Measurements from ENCODE around the gene NAPEPLD.
"Not testable (repeated sequence)": the region's sequence is repeated elsewhere in the genome, so short reads cannot be mapped to it uniquely, and the experiment has no call there.

The NAPEPLD gene

DNA sequence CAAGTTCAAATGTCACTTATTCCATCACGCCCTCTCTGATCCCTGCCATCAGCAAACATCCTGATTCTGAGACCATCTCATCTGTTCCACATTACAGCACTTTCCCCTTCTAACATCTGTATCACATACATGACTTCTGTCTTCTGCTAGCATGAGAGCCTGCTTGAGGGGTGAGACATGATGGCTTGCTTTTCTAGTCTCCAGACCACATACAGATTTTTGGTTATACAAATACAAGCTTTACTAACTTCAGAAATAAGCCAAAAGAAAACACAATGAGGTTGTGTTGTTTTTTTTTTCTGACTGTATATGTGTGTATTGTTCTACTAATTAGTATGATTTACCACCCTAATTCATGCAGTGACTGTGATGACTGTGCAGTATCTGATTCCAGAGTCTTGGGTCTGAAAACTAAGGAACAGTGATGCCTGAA lies 34.3 kb downstream of the NAPEPLD start:
- Histone ChIP-seq H3K9me3 (ENCODE audit: control insufficient read depth in 1 of 2, low read length in 2 of 2) (no peaks in the 10 kb centered on the region), H3K27ac (ENCODE audit: low read depth, low read length) (no peak overlapping the region), H3K4me3 (ENCODE audit: low read depth in 1 of 2, low read length in 2 of 2) (no peak overlapping the region), H3K9ac (ENCODE audit: low read depth in 1 of 2, low read length in 2 of 2) (no peak overlapping the region), H3K36me3 (ENCODE audit: control insufficient read depth in 1 of 2, insufficient read depth in 2 of 2, low read length in 2 of 2) (peaks cover 16 to 17% of the 10 kb centered on the region in 2 donors), H3K4me1 (ENCODE audit: control insufficient read depth in 1 of 2, insufficient read depth in 2 of 2, low read length in 2 of 2) (no peaks in the 10 kb centered on the region), H3K27me3 (ENCODE audit: control insufficient read depth in 1 of 2, insufficient read depth in 2 of 2, low read length in 2 of 2) (no peaks in the 10 kb centered on the region)

DNA sequence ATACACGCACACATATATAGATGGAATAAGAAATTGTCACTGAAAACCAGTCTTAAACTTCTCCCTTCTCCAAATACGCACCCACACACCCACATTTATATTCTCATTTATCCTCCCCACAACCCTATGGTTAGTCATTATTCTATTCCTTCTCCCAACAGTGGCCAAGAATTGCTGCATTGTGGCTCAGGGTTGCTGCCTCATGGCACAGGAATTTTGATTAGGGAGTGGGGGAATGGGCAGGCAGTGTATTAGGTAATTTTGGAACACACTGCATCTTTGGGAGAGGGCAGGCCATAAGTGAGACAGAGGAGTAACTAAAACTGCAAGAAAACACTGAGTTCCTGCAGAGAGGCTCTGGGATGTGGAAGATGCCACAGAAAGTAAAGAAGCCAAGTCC lies 35.7 kb downstream of the NAPEPLD start:
- Histone ChIP-seq H3K4me3 (ENCODE audit: low read depth in 1 of 2, low read length in 2 of 2) (no peak overlapping the region), H3K9me3 (ENCODE audit: control insufficient read depth in 1 of 2, low read length in 2 of 2) (no peaks in the 10 kb centered on the region), H3K27me3 (ENCODE audit: control insufficient read depth in 1 of 2, insufficient read depth in 2 of 2, low read length in 2 of 2) (no peaks in the 10 kb centered on the region), H3K9ac (ENCODE audit: low read depth in 1 of 2, low read length in 2 of 2) (no peak overlapping the region), H3K36me3 (ENCODE audit: control insufficient read depth in 1 of 2, insufficient read depth in 2 of 2, low read length in 2 of 2) (peaks cover 10 to 15% of the 10 kb centered on the region in 2 donors), H3K27ac (ENCODE audit: low read depth, low read length) (no peak overlapping the region), H3K4me1 (ENCODE audit: control insufficient read depth in 1 of 2, insufficient read depth in 2 of 2, low read length in 2 of 2) (no peaks in the 10 kb centered on the region)

DNA sequence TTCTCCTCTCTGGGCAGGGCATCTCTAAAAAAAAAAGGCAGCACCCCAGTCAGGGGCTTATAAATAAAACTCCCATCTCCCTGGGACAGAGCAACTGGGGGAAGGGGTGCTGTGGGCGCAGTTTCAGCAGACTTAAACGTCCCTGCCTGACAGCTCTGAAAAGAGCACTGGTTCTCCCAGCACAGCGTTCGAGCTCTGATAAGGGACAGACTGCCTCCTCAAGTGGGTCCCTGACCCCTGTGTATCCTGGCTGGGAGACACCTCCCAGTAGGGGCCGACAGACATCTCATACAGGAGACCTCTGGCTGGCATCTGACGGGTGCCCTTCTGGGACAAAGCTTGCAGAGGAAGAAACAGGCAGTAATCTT lies 42.2 kb downstream of the NAPEPLD start:
- H3K27ac ChIP-seq (ENCODE audit: low read depth, low read length); H3K4me3 ChIP-seq (ENCODE audit: low read depth in 1 of 2, low read length in 2 of 2); H3K27me3 ChIP-seq (ENCODE audit: control insufficient read depth in 1 of 2, insufficient read depth in 2 of 2, low read length in 2 of 2); H3K4me1 ChIP-seq (ENCODE audit: control insufficient read depth in 1 of 2, insufficient read depth in 2 of 2, low read length in 2 of 2); H3K9ac ChIP-seq (ENCODE audit: low read depth in 1 of 2, low read length in 2 of 2); H3K9me3 ChIP-seq (ENCODE audit: control insufficient read depth in 1 of 2, low read length in 2 of 2): not testable (repeated sequence)
- H3K36me3 ChIP-seq (ENCODE audit: control insufficient read depth in 1 of 2, insufficient read depth in 2 of 2, low read length in 2 of 2) = peaks cover 10 to 15% of the 10 kb centered on the region in 2 donors

DNA sequence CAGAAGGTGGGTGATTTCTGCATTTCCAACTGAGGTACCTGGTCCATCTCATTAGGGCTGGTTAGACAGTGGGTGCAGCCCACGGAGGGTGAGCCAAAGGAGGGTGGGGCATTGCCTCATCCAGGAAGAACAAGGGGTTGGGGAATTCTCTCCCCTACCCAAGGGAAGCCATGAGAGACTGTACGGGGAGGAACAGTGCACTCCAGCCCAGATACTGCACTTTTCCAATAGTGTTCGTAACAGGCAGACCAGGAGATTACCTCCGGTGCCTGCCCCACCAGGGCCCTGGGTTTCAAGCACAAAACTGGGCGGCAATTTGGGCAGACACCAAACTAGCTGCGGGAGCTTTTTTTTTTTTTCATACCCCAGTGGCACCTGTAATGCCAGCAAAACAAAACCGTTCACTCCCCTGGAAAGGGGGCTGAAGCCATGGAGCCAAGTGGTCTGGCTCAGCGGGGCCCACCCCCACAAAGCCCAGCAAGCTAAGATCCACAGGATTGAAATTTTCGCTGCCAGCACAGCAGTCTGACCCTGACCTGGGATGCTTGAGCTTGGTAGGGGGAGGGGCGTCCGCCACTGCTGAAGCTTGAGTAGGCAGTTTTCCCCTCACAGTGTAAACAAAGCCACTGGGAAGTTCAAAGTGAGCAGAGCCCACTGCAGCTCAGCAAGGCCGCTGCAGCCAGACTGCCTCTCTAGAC lies 42.7 kb downstream of the NAPEPLD start:
- H3K9me3 ChIP-seq (ENCODE audit: control insufficient read depth in 1 of 2, low read length in 2 of 2) = no peaks in the 10 kb centered on the region
- H3K4me1 ChIP-seq (ENCODE audit: control insufficient read depth in 1 of 2, insufficient read depth in 2 of 2, low read length in 2 of 2) = no peaks in the 10 kb centered on the region
- H3K4me3 ChIP-seq (ENCODE audit: low read depth in 1 of 2, low read length in 2 of 2) = no peak overlapping the region
- H3K27ac ChIP-seq (ENCODE audit: low read depth, low read length) = no peak overlapping the region
- H3K9ac ChIP-seq (ENCODE audit: low read depth in 1 of 2, low read length in 2 of 2) = no peak overlapping the region
- H3K27me3 ChIP-seq (ENCODE audit: control insufficient read depth in 1 of 2, insufficient read depth in 2 of 2, low read length in 2 of 2) = no peaks in the 10 kb centered on the region
- peaks cover 10 to 16% of the 10 kb centered on the region in 2 donors for H3K36me3 ChIP-seq (ENCODE audit: control insufficient read depth in 1 of 2, insufficient read depth in 2 of 2, low read length in 2 of 2)

DNA sequence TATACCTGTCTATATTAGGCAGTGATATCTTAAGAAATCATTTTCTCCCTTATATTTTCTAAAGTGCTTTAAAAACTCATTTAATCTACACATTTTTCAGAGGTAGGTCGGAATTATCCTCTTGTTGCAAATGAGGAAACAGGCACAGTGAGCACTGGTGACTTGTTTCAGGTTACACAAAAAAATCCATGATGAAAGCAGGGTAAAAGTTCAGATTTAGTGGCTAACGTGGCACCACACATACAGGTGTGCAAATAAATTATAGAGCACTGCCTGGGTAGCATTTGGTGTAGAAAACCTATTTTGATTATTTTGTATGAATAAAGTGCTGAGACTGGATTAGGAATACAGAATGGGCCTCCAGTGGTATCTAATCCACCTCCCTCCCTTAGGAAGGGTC lies 47.4 kb downstream of the NAPEPLD start:
- no peak overlapping the region for H3K4me3 ChIP-seq (ENCODE audit: low read depth in 1 of 2, low read length in 2 of 2)
- no peak overlapping the region for H3K27ac ChIP-seq (ENCODE audit: low read depth, low read length)
- H3K27me3 ChIP-seq (ENCODE audit: control insufficient read depth in 1 of 2, insufficient read depth in 2 of 2, low read length in 2 of 2) = no peaks in the 10 kb centered on the region
- H3K9me3 ChIP-seq (ENCODE audit: control insufficient read depth in 1 of 2, low read length in 2 of 2) = no peaks in the 10 kb centered on the region
- H3K4me1 ChIP-seq (ENCODE audit: control insufficient read depth in 1 of 2, insufficient read depth in 2 of 2, low read length in 2 of 2) = no peaks in the 10 kb centered on the region
- no peak overlapping the region for H3K9ac ChIP-seq (ENCODE audit: low read depth in 1 of 2, low read length in 2 of 2)
- H3K36me3 ChIP-seq (ENCODE audit: control insufficient read depth in 1 of 2, insufficient read depth in 2 of 2, low read length in 2 of 2) = peaks cover 24 to 33% of the 10 kb centered on the region in 2 donors

DNA sequence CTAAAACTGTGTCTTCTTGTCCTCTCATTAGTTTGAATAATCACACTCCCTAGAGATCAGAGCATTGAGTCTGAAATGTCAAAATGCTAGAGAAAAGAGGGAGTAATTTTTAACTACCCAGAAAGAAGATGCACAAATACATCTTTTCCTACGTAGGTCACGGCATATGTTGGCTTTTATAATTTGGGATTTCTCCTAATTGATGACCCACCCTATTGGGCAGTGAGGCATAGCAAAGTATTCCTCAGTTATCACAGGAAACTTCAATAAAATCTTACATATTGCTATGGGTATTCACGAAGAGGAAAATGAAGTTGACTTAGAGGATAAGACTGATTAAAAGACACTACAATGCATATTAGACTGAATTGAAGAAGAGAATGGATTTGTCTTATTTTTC lies 48.6 kb downstream of the NAPEPLD start:
- Histone ChIP-seq H3K27ac (ENCODE audit: low read depth, low read length) (no peak overlapping the region), H3K4me3 (ENCODE audit: low read depth in 1 of 2, low read length in 2 of 2) (no peak overlapping the region), H3K27me3 (ENCODE audit: control insufficient read depth in 1 of 2, insufficient read depth in 2 of 2, low read length in 2 of 2) (no peaks in the 10 kb centered on the region), H3K4me1 (ENCODE audit: control insufficient read depth in 1 of 2, insufficient read depth in 2 of 2, low read length in 2 of 2) (no peaks in the 10 kb centered on the region), H3K9me3 (ENCODE audit: control insufficient read depth in 1 of 2, low read length in 2 of 2) (no peaks in the 10 kb centered on the region), H3K9ac (ENCODE audit: low read depth in 1 of 2, low read length in 2 of 2) (no peak overlapping the region), H3K36me3 (ENCODE audit: control insufficient read depth in 1 of 2, insufficient read depth in 2 of 2, low read length in 2 of 2) (peaks cover 24 to 32% of the 10 kb centered on the region in 2 donors)

DNA sequence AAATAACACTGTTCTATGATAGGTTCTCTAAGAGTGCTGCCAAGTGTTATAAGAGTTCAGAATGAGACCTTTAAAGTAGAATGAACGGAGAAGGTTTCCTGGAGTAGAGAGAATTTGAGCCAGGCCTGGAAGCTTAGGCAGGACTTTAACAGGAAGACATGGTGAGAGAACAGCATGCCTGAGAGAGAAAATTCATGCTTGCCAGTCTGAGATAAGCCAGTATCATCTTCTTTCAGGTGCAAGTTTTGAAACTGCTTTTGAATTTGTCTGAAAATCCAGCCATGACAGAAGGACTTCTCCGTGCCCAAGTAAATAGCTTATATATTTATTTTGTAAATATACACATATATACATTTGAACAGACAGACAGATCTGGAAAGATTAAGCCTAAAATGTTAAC lies 51.9 kb downstream of the NAPEPLD start:
- H3K27ac ChIP-seq (ENCODE audit: low read depth, low read length) = no peak overlapping the region
- H3K9ac ChIP-seq (ENCODE audit: low read depth in 1 of 2, low read length in 2 of 2) = no peak overlapping the region
- no peak overlapping the region for H3K4me3 ChIP-seq (ENCODE audit: low read depth in 1 of 2, low read length in 2 of 2)
- no peaks in the 10 kb centered on the region for H3K9me3 ChIP-seq (ENCODE audit: control insufficient read depth in 1 of 2, low read length in 2 of 2)
- no peaks in the 10 kb centered on the region for H3K4me1 ChIP-seq (ENCODE audit: control insufficient read depth in 1 of 2, insufficient read depth in 2 of 2, low read length in 2 of 2)
- no peaks in the 10 kb centered on the region for H3K27me3 ChIP-seq (ENCODE audit: control insufficient read depth in 1 of 2, insufficient read depth in 2 of 2, low read length in 2 of 2)
- H3K36me3 ChIP-seq (ENCODE audit: control insufficient read depth in 1 of 2, insufficient read depth in 2 of 2, low read length in 2 of 2) = peaks cover 20 to 25% of the 10 kb centered on the region in 2 donors

DNA sequence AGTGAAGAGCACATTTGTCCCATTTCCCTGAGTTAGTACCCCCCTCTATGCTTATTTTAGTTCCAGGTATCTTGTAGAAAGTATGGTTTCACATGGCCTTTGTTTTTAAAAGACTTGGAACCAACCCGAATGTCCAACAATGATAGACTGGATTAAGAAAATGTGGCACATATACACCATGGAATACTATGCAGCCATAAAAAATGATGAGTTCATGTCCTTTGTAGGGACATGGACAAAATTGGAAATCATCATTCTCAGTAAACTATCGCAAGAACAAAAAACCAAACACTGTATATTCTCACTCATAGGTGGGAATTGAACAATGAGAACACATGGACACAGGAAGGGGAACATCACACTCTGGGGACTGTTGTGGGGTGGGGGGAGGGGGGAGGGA lies 53.3 kb downstream of the NAPEPLD start:
- not testable (repeated sequence) for H3K9ac ChIP-seq (ENCODE audit: low read depth in 1 of 2, low read length in 2 of 2); H3K27ac ChIP-seq (ENCODE audit: low read depth, low read length); H3K27me3 ChIP-seq (ENCODE audit: control insufficient read depth in 1 of 2, insufficient read depth in 2 of 2, low read length in 2 of 2); H3K4me1 ChIP-seq (ENCODE audit: control insufficient read depth in 1 of 2, insufficient read depth in 2 of 2, low read length in 2 of 2); H3K9me3 ChIP-seq (ENCODE audit: control insufficient read depth in 1 of 2, low read length in 2 of 2); H3K4me3 ChIP-seq (ENCODE audit: low read depth in 1 of 2, low read length in 2 of 2)
- H3K36me3 ChIP-seq (ENCODE audit: control insufficient read depth in 1 of 2, insufficient read depth in 2 of 2, low read length in 2 of 2) = peaks cover 16 to 18% of the 10 kb centered on the region in 2 donors

DNA sequence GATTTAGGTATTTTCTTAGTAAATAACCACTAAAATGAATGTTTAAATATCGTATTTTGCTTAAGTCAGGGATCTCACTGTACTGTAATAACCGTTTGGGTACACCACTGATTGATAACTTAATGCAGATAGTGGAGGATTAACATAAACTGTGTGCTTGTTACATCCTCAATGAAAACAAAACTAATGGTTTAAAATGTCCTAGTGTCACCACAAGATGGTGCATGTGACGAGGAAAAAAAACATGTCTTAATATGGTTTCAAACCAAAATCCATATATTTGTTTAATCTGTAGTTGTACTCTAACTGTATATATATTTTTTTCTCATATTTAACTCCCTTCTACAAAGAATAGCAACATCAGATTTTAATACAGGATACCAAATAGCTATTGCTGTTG lies 54.8 kb downstream of the NAPEPLD start:
- no peak overlapping the region for H3K4me3 ChIP-seq (ENCODE audit: low read depth in 1 of 2, low read length in 2 of 2)
- no peak overlapping the region for H3K9ac ChIP-seq (ENCODE audit: low read depth in 1 of 2, low read length in 2 of 2)
- no peak overlapping the region for H3K27ac ChIP-seq (ENCODE audit: low read depth, low read length)
- no peaks in the 10 kb centered on the region for H3K27me3 ChIP-seq (ENCODE audit: control insufficient read depth in 1 of 2, insufficient read depth in 2 of 2, low read length in 2 of 2)
- H3K4me1 ChIP-seq (ENCODE audit: control insufficient read depth in 1 of 2, insufficient read depth in 2 of 2, low read length in 2 of 2) = no peaks in the 10 kb centered on the region
- no peaks in the 10 kb centered on the region for H3K9me3 ChIP-seq (ENCODE audit: control insufficient read depth in 1 of 2, low read length in 2 of 2)
- peaks cover 11 to 21% of the 10 kb centered on the region in 2 donors for H3K36me3 ChIP-seq (ENCODE audit: control insufficient read depth in 1 of 2, insufficient read depth in 2 of 2, low read length in 2 of 2)

DNA sequence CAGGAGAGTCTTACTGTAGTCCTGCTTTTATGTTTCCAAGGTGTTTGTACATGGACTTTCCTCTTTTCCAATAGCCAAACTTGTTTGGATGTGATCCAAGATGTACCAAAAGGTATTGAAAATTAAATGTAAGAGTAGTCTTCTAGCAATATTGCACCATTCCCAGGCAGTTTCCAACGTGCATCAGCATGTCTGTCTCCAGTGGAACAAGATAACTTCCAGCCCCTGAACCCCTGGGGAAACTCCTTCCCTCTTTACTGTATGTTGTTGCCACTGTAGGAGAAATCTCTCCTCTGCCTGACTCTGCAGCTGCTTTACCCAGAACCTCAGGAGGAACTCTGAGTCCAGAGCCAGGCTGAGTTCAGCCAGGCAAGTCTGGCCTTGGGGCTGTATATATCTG lies 55.5 kb downstream of the NAPEPLD start:
- Histone ChIP-seq H3K36me3 (ENCODE audit: control insufficient read depth in 1 of 2, insufficient read depth in 2 of 2, low read length in 2 of 2) (peaks cover 11 to 21% of the 10 kb centered on the region in 2 donors), H3K27ac (ENCODE audit: low read depth, low read length) (no peak overlapping the region), H3K4me3 (ENCODE audit: low read depth in 1 of 2, low read length in 2 of 2) (no peak overlapping the region), H3K9me3 (ENCODE audit: control insufficient read depth in 1 of 2, low read length in 2 of 2) (no peaks in the 10 kb centered on the region), H3K4me1 (ENCODE audit: control insufficient read depth in 1 of 2, insufficient read depth in 2 of 2, low read length in 2 of 2) (no peaks in the 10 kb centered on the region), H3K27me3 (ENCODE audit: control insufficient read depth in 1 of 2, insufficient read depth in 2 of 2, low read length in 2 of 2) (no peaks in the 10 kb centered on the region), H3K9ac (ENCODE audit: low read depth in 1 of 2, low read length in 2 of 2) (no peak overlapping the region)

DNA sequence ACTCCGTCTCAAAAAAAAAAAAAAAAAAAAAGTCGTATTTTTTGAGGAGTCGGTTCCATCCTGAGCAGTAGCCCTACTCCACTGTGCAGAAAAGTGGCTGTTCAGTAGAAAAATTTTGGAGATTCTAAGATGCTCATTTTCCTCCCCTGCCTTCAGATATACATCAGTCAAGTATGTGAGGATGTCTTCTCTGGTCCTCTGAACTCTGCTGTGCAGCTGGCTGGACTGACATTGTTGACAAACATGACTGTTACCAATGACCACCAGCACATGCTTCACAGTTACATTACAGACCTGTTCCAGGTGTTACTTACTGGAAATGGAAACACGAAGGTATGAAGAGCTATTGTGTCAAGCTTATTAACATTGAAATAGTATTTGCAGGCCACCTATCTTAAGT lies 56.6 kb downstream of the NAPEPLD start:
- H3K27me3 ChIP-seq (ENCODE audit: control insufficient read depth in 1 of 2, insufficient read depth in 2 of 2, low read length in 2 of 2); H3K4me1 ChIP-seq (ENCODE audit: control insufficient read depth in 1 of 2, insufficient read depth in 2 of 2, low read length in 2 of 2); H3K9ac ChIP-seq (ENCODE audit: low read depth in 1 of 2, low read length in 2 of 2); H3K27ac ChIP-seq (ENCODE audit: low read depth, low read length); H3K4me3 ChIP-seq (ENCODE audit: low read depth in 1 of 2, low read length in 2 of 2); H3K9me3 ChIP-seq (ENCODE audit: control insufficient read depth in 1 of 2, low read length in 2 of 2): not testable (repeated sequence)
- peaks cover 9 to 16% of the 10 kb centered on the region in 2 donors for H3K36me3 ChIP-seq (ENCODE audit: control insufficient read depth in 1 of 2, insufficient read depth in 2 of 2, low read length in 2 of 2)
